A549 (cell line): ENCODE measurements around the gene TCF3. TPM values are rescaled to one million over a fixed set of nuclear protein-coding genes. Genes with fewer than 3 reads are reported as not detected.

Experiments
- ATAC-seq, 2 experiments: fragments of 200-7000 bp in 1 of 2; fragments of >200 bp in 1 of 2; cut with Nextera tagmentation in 1 of 2; cut with Tn5 transposase in 1 of 2; 3 replicates each; pipeline versions ENCODE4 v1.8.0 to v1.9.1; 2018 to 2020; ENCODE audit warnings: mild to moderate bottlenecking in 1 of 2, moderate library complexity in 1 of 2
- CTCF ChIA-PET: fragments of 300-600 bp; sonication (Branson Sonifier 250); formaldehyde crosslinking; extraction: SDS; loops from one replicate; lab custom pipeline; 2021; ENCODE audit warnings: antibody characterized with exemption, inconsistent platforms; lab: Yijun Ruan, JAX
- POLR2A ChIA-PET: fragments of 350-600 bp; formaldehyde crosslinking; extraction: SDS; loops from one replicate; lab custom pipeline; 2021; ENCODE audit warnings: antibody characterized with exemption, inconsistent platforms; lab: Yijun Ruan, JAX
- DNase-seq, 2 experiments: peaks; one replicate each; pipeline versions ENCODE4 v3.0.0 to v3.0.0-alpha.2; 2011 to 2016; ENCODE audit warnings: low read depth in 1 of 2, low spot score in 1 of 2
- FAIRE-seq: peaks from 2 replicates; lab custom pipeline; 2011; peaks lifted over from hg19 to GRCh38; lab: Jason Lieb, UNC
- H3K27ac ChIP-seq, 2 experiments: fragments of >200 bp; sonication (Bioruptor Twin); formaldehyde crosslinking; 3 replicates each; pipeline ENCODE4 v1.5.1; 2016 to 2017
- H3K4me1 ChIP-seq: fragments of >200 bp; sonication (Bioruptor Twin); formaldehyde crosslinking; 3 replicates; pipeline ENCODE4 v1.6.1; 2016
- H3K4me2 ChIP-seq: fragments of >200 bp; sonication (Bioruptor Twin); formaldehyde crosslinking; 3 replicates; pipeline ENCODE4 v1.6.1; 2016
- H3K4me3 ChIP-seq: fragments of >200 bp; sonication (Bioruptor Twin); formaldehyde crosslinking; 3 replicates; pipeline ENCODE4 v1.5.1; 2016
- H3K9me3 ChIP-seq: fragments of >200 bp; sonication (Bioruptor Twin); formaldehyde crosslinking; 3 replicates; pipeline ENCODE4 v1.6.1; 2016
- BHLHE40 ChIP-seq: IDR thresholded peaks from 2 replicates; pipeline ENCODE4 v1.6.1; 2012; ENCODE audit warnings: low read depth, low read length, inconsistent platforms
- CBX8 ChIP-seq: fragments of 200-600 bp; sonication (generic); IDR thresholded peaks from 2 replicates; pipeline ENCODE4 v1.6.1; 2016
- CEBPB ChIP-seq, 2 experiments: fragments of >200 bp in 1 of 2; sonication (Bioruptor Twin) in 1 of 2; formaldehyde crosslinking in 1 of 2; IDR thresholded peaks; 2 replicates each; pipeline ENCODE4 v1.6.1; 2012 to 2016
- CHD2 ChIP-seq: fragments of 150-350 bp; IDR thresholded peaks from 2 replicates; pipeline ENCODE4 v1.6.1; 2014; ENCODE audit warnings: low read length; ENCODE audit not compliant: partially characterized antibody
- CHD4 ChIP-seq: fragments of 200-600 bp; sonication (generic); IDR thresholded peaks from 2 replicates; pipeline ENCODE4 v1.6.1; 2016; ENCODE audit warnings: antibody characterized with exemption, mild to moderate bottlenecking, borderline replicate concordance
- EHF ChIP-seq: fragments of 250-450 bp; sonication (Bioruptor Pico); IDR thresholded peaks from 2 replicates; pipeline ENCODE4 v1.5.0; 2020; ENCODE audit warnings: mild to moderate bottlenecking
- EHMT2 ChIP-seq: fragments of 200-600 bp; sonication (generic); IDR thresholded peaks from 2 replicates; pipeline ENCODE4 v1.6.1; 2016; ENCODE audit warnings: antibody characterized with exemption, low read depth, mild to moderate bottlenecking, moderate library complexity
- ESRRA ChIP-seq: fragments of 150-350 bp; IDR thresholded peaks from 2 replicates; pipeline ENCODE4 v1.6.1; 2014; ENCODE audit warnings: mild to moderate bottlenecking, low read length, borderline replicate concordance
- GATA3 ChIP-seq: IDR thresholded peaks from 2 replicates; pipeline ENCODE4 v1.6.1; 2012; ENCODE audit warnings: borderline replicate concordance
- HDAC2 ChIP-seq: fragments of 200-600 bp; sonication (generic); IDR thresholded peaks from 2 replicates; pipeline ENCODE4 v1.6.1; 2016
- KDM1A ChIP-seq: fragments of 200-600 bp; sonication (generic); IDR thresholded peaks from 2 replicates; pipeline ENCODE4 v1.6.1; 2016; ENCODE audit warnings: low read depth, mild to moderate bottlenecking
- MAFK ChIP-seq: fragments of 450-650 bp; IDR thresholded peaks from 2 replicates; pipeline ENCODE4 v1.6.1; 2014; ENCODE audit not compliant: partially characterized antibody
- MAZ ChIP-seq: fragments of 150-350 bp; IDR thresholded peaks from 2 replicates; pipeline ENCODE4 v1.6.1; 2014; ENCODE audit warnings: antibody characterized with exemption, low read depth, low read length, borderline replicate concordance
- MYC ChIP-seq: IDR thresholded peaks from 2 replicates; pipeline ENCODE4 v1.6.1; 2012; ENCODE audit warnings: mild to moderate bottlenecking, inconsistent platforms, low read length, improper control_type of control experiment, borderline replicate concordance
- POLR2AphosphoS2 ChIP-seq: conservative IDR thresholded peaks from 2 replicates; pipeline ENCODE4 v1.6.1; 2012; ENCODE audit warnings: low read length, improper control_type of control experiment, inconsistent platforms
- RAD21 ChIP-seq, 2 experiments: fragments of >200 bp in 1 of 2; sonication (Bioruptor Twin) in 1 of 2; formaldehyde crosslinking in 1 of 2; IDR thresholded peaks in 1 of 2; conservative IDR thresholded peaks in 1 of 2; 2 replicates in 1 of 2; 3 replicates in 1 of 2; pipeline ENCODE4 v1.6.1; 2012 to 2018; ENCODE audit warnings: inconsistent platforms in 1 of 2
- RCOR1 ChIP-seq: fragments of 150-350 bp; IDR thresholded peaks from 2 replicates; pipeline ENCODE4 v1.6.1; 2014; ENCODE audit warnings: antibody characterized with exemption, low read length, low read depth
- RFX5 ChIP-seq: fragments of 450-650 bp; IDR thresholded peaks from 2 replicates; pipeline ENCODE4 v1.7.1; 2014; ENCODE audit warnings: antibody characterized with exemption, mild to moderate bottlenecking, moderate library complexity
- ZC3H11A ChIP-seq: fragments of 450-650 bp; IDR thresholded peaks from 2 replicates; pipeline ENCODE4 v1.6.1; 2014; ENCODE audit warnings: antibody characterized with exemption, mild to moderate bottlenecking
- ZSCAN20 ChIP-seq: fragments of 250-450 bp; sonication (Bioruptor Pico); IDR thresholded peaks from 2 replicates; pipeline ENCODE4 v1.8.0; 2022; ENCODE audit warnings: mild to moderate bottlenecking, moderate library complexity
- WGBS: methylation state at CpG from one replicate; pipeline ENCODE4 v1.1.6; 2017; ENCODE audit errors: missing lambda C conversion rate; 5-methylcytosine and 5-hydroxymethylcytosine counted together
- polyA plus RNA-seq, 4 experiments: library from polyadenylated mRNA; depleted of rRNA in 3 of 4; stranded (reverse); fragments of >200 nt; fragmentation: RNase III in 1 of 4; extraction: RNeasy Plus Mini Kit Qiagen cat#74134 plus additional on column Dnase treatment in 1 of 4; gene quantifications; 2 replicates in 3 of 4; 3 replicates in 1 of 4; pipeline ENCODE4 v1.2.3, GENCODE V29; 2011 to 2017
- TF ChIP-seq, protein P1 (sequence below): fragments of >200 bp; sonication (Bioruptor Twin); formaldehyde crosslinking; IDR thresholded peaks from 3 replicates; pipeline ENCODE4 v1.6.1; 2016
- TF ChIP-seq, protein P2 (sequence below): fragments of >200 bp; sonication (Bioruptor Twin); formaldehyde crosslinking; IDR thresholded peaks from 3 replicates; pipeline ENCODE4 v1.5.1; 2016
- TF ChIP-seq, protein P3 (sequence below): IDR thresholded peaks from 2 replicates; pipeline ENCODE4 v1.6.1; 2012

The TCF3 gene
- polyA plus RNA-seq, 2 of the 4 experiments (the other 2 are of a cell fraction), result 25.6 to 52.6 TPM

DNA sequence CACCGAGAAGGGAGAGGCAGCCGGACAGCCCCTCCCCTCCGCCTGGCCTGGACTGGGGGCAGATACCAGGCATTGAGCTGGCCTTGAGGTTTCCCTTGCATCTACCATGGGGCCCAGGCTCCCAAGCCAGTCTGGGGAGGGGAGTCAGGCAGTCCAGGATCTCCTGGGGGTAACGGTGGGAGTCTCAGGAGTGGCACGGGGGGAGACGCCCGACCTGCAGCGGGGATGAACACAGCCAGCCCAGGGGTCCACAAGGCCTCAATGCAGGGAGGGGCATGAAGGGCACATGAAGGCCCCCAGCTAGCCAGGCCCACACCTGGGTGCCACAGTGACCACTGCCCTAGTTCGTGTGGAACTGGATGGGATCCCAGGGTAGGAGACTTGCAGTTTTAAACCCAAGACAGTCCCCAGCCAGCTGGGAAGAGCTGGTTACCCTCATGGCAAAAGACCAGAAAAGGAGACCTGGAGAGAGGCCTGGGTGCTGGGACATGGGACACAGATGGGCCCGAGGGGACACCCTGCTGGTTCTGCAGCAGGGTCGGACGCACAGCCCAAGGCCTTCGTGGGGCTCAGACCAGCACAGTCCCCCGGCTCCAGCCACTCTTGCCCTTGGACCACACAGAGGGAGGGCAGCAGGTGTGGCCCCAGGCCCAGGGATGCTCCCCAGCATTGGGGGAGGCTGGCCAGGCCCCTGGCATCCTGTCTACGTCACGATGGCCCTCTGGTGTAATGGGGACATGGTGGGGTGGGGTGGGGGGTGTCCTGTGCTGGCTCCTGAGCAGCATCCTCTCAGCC is 42.5 kb downstream of the TCF3 start:
- 90% methylated on average over 13 of the region's 16 CpGs for WGBS
- ChIA-PET POLR2A (no interaction called here), CTCF (interaction anchor here (1.1 to 1.6 kb wide), 2 partner anchors 62 to 157 kb away, joined by 3 to 4 read pairs; no protein-coding TSS in a partner anchor)

DNA sequence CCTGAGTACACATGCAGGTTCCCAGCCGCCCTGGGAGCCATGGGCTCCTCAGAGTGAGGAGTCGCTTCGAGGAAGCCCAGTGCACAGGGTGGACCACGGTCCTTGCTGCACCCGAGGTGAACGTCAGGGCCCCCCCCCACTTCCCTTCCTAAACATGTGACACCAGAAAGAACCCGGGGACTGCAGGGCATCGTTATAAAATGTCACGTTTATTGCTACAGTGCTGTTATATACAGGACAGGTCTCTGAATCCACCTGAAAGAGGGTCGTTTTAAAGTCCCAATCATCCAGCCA is 43.4 kb downstream of the TCF3 start:
- Histone ChIP-seq H3K4me1 (peaks cover 13% of the 10 kb centered on the region), H3K4me3 (no peak overlapping the region), H3K27ac (peak overlapping the region in 1 of 2 experiments; percentile 16; a peak in 1 of 6 replicates), H3K9me3 (no peaks in the 10 kb centered on the region), H3K4me2 (no peak overlapping the region)
- WGBS, result 50% methylated on average over 6 of the region's 10 CpGs
- no peak for FAIRE-seq
- no peak for ATAC-seq
- TF ChIP-seq, protein P1, sequence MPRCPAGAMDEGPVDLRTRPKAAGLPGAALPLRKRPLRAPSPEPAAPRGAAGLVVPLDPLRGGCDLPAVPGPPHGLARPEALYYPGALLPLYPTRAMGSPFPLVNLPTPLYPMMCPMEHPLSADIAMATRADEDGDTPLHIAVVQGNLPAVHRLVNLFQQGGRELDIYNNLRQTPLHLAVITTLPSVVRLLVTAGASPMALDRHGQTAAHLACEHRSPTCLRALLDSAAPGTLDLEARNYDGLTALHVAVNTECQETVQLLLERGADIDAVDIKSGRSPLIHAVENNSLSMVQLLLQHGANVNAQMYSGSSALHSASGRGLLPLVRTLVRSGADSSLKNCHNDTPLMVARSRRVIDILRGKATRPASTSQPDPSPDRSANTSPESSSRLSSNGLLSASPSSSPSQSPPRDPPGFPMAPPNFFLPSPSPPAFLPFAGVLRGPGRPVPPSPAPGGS, result no peak
- TF ChIP-seq HDAC2 (no peak), MYC (no peak), MAZ (no peak), ESRRA (no peak), RFX5 (no peak), RCOR1 (no peak), CEBPB (IDR thresholded peaks at IDR 0.05) (no peak), GATA3 (no peak), KDM1A (no peak), ZSCAN20 (no peak), EHF (CRISPR knock-in tag) (no peak), MAFK (no peak), CBX8 (no peak), ZC3H11A (no peak), EHMT2 (no peak), CHD4 (no peak)
- POLR2A ChIA-PET, result no interaction called here
- DNase-seq, result no peak
- CTCF ChIA-PET, result interaction anchor here (1.1 to 1.6 kb wide), 3 partner anchors 10 to 158 kb away, joined by 3 to 4 read pairs (median 4); no protein-coding TSS in a partner anchor

More for the DNA sequence above, 42.5 kb downstream of the TCF3 start:
- DNase-seq, result no peak
- TF ChIP-seq, protein P2, sequence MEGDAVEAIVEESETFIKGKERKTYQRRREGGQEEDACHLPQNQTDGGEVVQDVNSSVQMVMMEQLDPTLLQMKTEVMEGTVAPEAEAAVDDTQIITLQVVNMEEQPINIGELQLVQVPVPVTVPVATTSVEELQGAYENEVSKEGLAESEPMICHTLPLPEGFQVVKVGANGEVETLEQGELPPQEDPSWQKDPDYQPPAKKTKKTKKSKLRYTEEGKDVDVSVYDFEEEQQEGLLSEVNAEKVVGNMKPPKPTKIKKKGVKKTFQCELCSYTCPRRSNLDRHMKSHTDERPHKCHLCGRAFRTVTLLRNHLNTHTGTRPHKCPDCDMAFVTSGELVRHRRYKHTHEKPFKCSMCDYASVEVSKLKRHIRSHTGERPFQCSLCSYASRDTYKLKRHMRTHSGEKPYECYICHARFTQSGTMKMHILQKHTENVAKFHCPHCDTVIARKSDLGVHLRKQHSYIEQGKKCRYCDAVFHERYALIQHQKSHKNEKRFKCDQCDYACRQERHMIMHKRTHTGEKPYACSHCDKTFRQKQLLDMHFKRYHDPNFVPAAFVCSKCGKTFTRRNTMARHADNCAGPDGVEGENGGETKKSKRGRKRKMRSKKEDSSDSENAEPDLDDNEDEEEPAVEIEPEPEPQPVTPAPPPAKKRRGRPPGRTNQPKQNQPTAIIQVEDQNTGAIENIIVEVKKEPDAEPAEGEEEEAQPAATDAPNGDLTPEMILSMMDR, result no peak
- TF ChIP-seq, protein P3, sequence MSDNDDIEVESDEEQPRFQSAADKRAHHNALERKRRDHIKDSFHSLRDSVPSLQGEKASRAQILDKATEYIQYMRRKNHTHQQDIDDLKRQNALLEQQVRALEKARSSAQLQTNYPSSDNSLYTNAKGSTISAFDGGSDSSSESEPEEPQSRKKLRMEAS, result no peak
- TF ChIP-seq POLR2AphosphoS2 (no peak), BHLHE40 (no peak), CHD2 (no peak), RAD21 (conservative IDR thresholded peaks at IDR 0.05 in 1 of 2, IDR thresholded peaks at IDR 0.05 in 1 of 2) (no peak)
- no peak overlapping the region for H3K27ac ChIP-seq
- no peaks in the 10 kb centered on the region for H3K9me3 ChIP-seq
- H3K4me3 ChIP-seq, result no peak overlapping the region
- no peak for ATAC-seq
- no peak overlapping the region for H3K4me2 ChIP-seq
- FAIRE-seq, result no peak
- H3K4me1 ChIP-seq, result peaks cover 13% of the 10 kb centered on the region
